Endothelial cell of umbilical vein (primary cell): ENCODE data around the gene ACD. TPM values are rescaled to one million over a fixed set of nuclear protein-coding genes. Genes with fewer than 3 reads are reported as not detected.

Experiments used
- BruUV-seq: library from RNA; stranded (reverse); fragments of 400-500 nt; replicated peaks from 2 replicates; lab custom pipeline; 2021; lab: Mats Ljungman, UMichigan
- CTCF ChIA-PET: fragments of 300-600, 350-600 bp; sonication (Branson Sonifier 250); formaldehyde crosslinking; loops from one replicate; lab custom pipeline; 2021; ENCODE audit warnings: antibody characterized with exemption, inconsistent platforms; lab: Charles Lee
- POLR2A ChIA-PET: fragments of 300-600, 350-600 bp; sonication (Branson Sonifier 250); formaldehyde crosslinking; loops from one replicate; lab custom pipeline; 2021; ENCODE audit warnings: antibody characterized with exemption, inconsistent platforms; lab: Charles Lee
- DNase-seq: peaks from one replicate; pipeline ENCODE4 v3.0.0-alpha.2; 2011; ENCODE audit warnings: low read depth, low spot score
- FAIRE-seq: peaks from 2 replicates; lab custom pipeline; 2011; peaks lifted over from hg19 to GRCh38; lab: Jason Lieb, UNC
- H2AFZ ChIP-seq: 2 replicates; pipeline ENCODE4 v1.6.0; 2012; ENCODE audit warnings: low read depth, low read length, control low read depth, inconsistent platforms
- H3K27ac ChIP-seq: 2 replicates; pipeline ENCODE4 v1.5.1; 2011; ENCODE audit warnings: low read depth, mild to moderate bottlenecking, control low read depth, low read length, moderate library complexity; ENCODE audit not compliant: insufficient read depth
- H3K27me3 ChIP-seq, 2 experiments: 2 replicates each; pipeline versions ENCODE4 v1.6.0 to v1.6.1; 2011; ENCODE audit warnings: low read length in 2 of 2, mixed read lengths in 1 of 2; ENCODE audit not compliant: control insufficient read depth in 2 of 2, insufficient read depth in 2 of 2
- H3K36me3 ChIP-seq, 2 experiments: 2 replicates in 1 of 2; 3 replicates in 1 of 2; pipeline ENCODE4 v1.5.1; 2011; ENCODE audit warnings: low read length in 2 of 2, mild to moderate bottlenecking in 1 of 2, moderate library complexity in 1 of 2; ENCODE audit not compliant: control insufficient read depth in 2 of 2, insufficient read depth in 2 of 2; ENCODE audit errors: extremely low read depth in 1 of 2
- H3K4me1 ChIP-seq: 3 replicates; pipeline ENCODE4 v1.5.1; 2011; ENCODE audit warnings: mild to moderate bottlenecking, low read length; ENCODE audit not compliant: control insufficient read depth, insufficient read depth; ENCODE audit errors: extremely low read depth
- H3K4me2 ChIP-seq: 2 replicates; pipeline ENCODE4 v1.6.1; 2011; ENCODE audit warnings: low read length, control low read depth, mixed read lengths; ENCODE audit not compliant: insufficient read depth
- H3K4me3 ChIP-seq, 3 experiments: fragments of 200-600 bp in 1 of 3; sonication (generic), shearing (Covaris generic) in 1 of 3; replicated peaks in 1 of 3; 2 replicates each; pipeline ENCODE4 v1.5.1; 2011 to 2016; ENCODE audit warnings: control low read depth in 3 of 3, low read length in 3 of 3, mild to moderate bottlenecking in 2 of 3, inconsistent platforms in 1 of 3, low read depth in 1 of 3, moderate library complexity in 1 of 3; ENCODE audit not compliant: insufficient read depth in 1 of 3
- H3K79me2 ChIP-seq: 2 replicates; pipeline ENCODE4 v1.6.0; 2012; ENCODE audit warnings: low read length, inconsistent platforms; ENCODE audit not compliant: control insufficient read depth, insufficient read depth
- H3K9ac ChIP-seq: replicated peaks from 2 replicates; pipeline ENCODE3; 2011; ENCODE audit warnings: low read length, control low read depth; ENCODE audit not compliant: insufficient read depth; ENCODE audit errors: extremely low read depth
- H3K9me1 ChIP-seq: replicated peaks from 3 replicates; pipeline ENCODE4 v1.6.0; 2011; ENCODE audit warnings: mild to moderate bottlenecking, low read length; ENCODE audit not compliant: control insufficient read depth, insufficient read depth; ENCODE audit errors: extremely low read depth
- H3K9me3 ChIP-seq: replicated peaks from 2 replicates; pipeline ENCODE4 v1.5.1; 2012; ENCODE audit warnings: low read length, inconsistent platforms; ENCODE audit not compliant: control insufficient read depth, insufficient read depth
- H4K20me1 ChIP-seq: replicated peaks from 2 replicates; pipeline ENCODE3; 2011; ENCODE audit warnings: mild to moderate bottlenecking, low read length; ENCODE audit not compliant: control insufficient read depth, insufficient read depth; ENCODE audit errors: extremely low read depth
- CTCF ChIP-seq, 2 donors: IDR thresholded peaks; 1 replicate in 1 of 2; 2 replicates in 1 of 2; pipeline ENCODE4 v1.5.1; 2011; ENCODE audit warnings: low read length in 2 of 2, mild to moderate bottlenecking in 2 of 2, moderate library complexity in 2 of 2, control low read depth in 1 of 2, inconsistent platforms in 1 of 2, low read depth in 1 of 2; ENCODE audit not compliant: insufficient read depth in 1 of 2; ENCODE audit errors: extremely low read depth in 1 of 2
- EZH2 ChIP-seq: IDR thresholded peaks from 2 replicates; pipeline ENCODE4 v1.6.1; 2012; ENCODE audit warnings: borderline replicate concordance, low read depth, mild to moderate bottlenecking, moderate library complexity, low read length, inconsistent platforms; ENCODE audit not compliant: severe bottlenecking
- FOS ChIP-seq: IDR thresholded peaks from 2 replicates; pipeline ENCODE4 v1.6.1; 2011; ENCODE audit warnings: mild to moderate bottlenecking, low read length, moderate library complexity, borderline replicate concordance; ENCODE audit not compliant: insufficient read depth
- GATA2 ChIP-seq: IDR thresholded peaks from 2 replicates; pipeline ENCODE4 v1.7.0; 2011; ENCODE audit warnings: low read depth, mild to moderate bottlenecking, moderate library complexity, mixed read lengths, low read length; ENCODE audit not compliant: insufficient read length, insufficient read depth
- JUN ChIP-seq: IDR thresholded peaks from 2 replicates; pipeline ENCODE4 v1.6.1; 2011; ENCODE audit warnings: borderline replicate concordance, low read depth; ENCODE audit not compliant: insufficient read length, insufficient read depth
- MAX ChIP-seq: IDR thresholded peaks from 2 replicates; pipeline ENCODE4 v1.6.1; 2011; ENCODE audit not compliant: insufficient read depth, insufficient read length
- MYC ChIP-seq: IDR thresholded peaks from one replicate; pipeline ENCODE4 v1.6.1; 2011; ENCODE audit warnings: mild to moderate bottlenecking, low read depth, low read length
- POLR2A ChIP-seq: IDR thresholded peaks from 2 replicates; pipeline ENCODE4 v1.6.1; 2012; ENCODE audit warnings: low read depth, mild to moderate bottlenecking, control low read depth, low read length
- POLR2AphosphoS5 ChIP-seq: IDR thresholded peaks from 2 replicates; pipeline ENCODE4 v1.6.1; 2012; ENCODE audit warnings: low read depth, mild to moderate bottlenecking, control low read depth, low read length, moderate library complexity; ENCODE audit not compliant: insufficient read depth
- dilution Hi-C: fragments of 300-500 bp; cut with MboI; formaldehyde crosslinking; loops from one replicate; pipeline ENCODE4 v1.15.0; 2019; ENCODE audit warnings: low sequenced_read_pairs; ENCODE audit not compliant: extremely low pct_ligation_motif_present
- intact Hi-C: fragments of 100-400 bp; cut with micrococcal nuclease; formaldehyde crosslinking; loops from one replicate; pipeline ENCODE4 v1.10.0; 2022
- polyA plus RNA-seq, 4 experiments: library from polyadenylated mRNA; depleted of rRNA in 3 of 4; stranded (reverse) in 3 of 4; unstranded in 1 of 4; fragments of >200 nt; gene quantifications; 2 replicates each; pipeline versions ENCODE4 v1.2.1 to v1.2.3, GENCODE V29; 2011 to 2012; ENCODE audit warnings: missing spikeins in 1 of 4
- total RNA-seq: library from RNA; stranded (reverse); gene quantifications from 2 replicates; pipeline ENCODE4 v1.2.3, GENCODE V29; 2021

The ACD gene
- total and polyA plus RNA-seq, 2 donors (not counting 3 experiments of a cell fraction or from before 2014, with no cell fraction given), result 24.4 to 36.0 TPM

- no TSS peak for BruUV-seq
- no peak for DNase-seq
- Histone ChIP-seq H3K27me3 (no peaks in the 10 kb centered on the region), H3K4me2 (no peak overlapping the region), H3K9me3 (no peaks in the 10 kb centered on the region), H4K20me1 (peaks cover 3% of the 10 kb centered on the region), H2AFZ (no peak overlapping the region), H3K4me3 (no peak overlapping the region), H3K36me3 (peaks cover 3 to 23% of the 10 kb centered on the region in 2 experiments), H3K9ac (no peak overlapping the region), H3K4me1 (peaks cover 17% of the 10 kb centered on the region), H3K79me2 (no peaks in the 10 kb centered on the region), H3K9me1 (no peaks in the 10 kb centered on the region), H3K27ac (no peak overlapping the region)
- intact Hi-C loops, result no loop called here
- TF ChIP-seq EZH2, result no peak
- no peak for TF ChIP-seq POLR2AphosphoS5
- no peak for TF ChIP-seq FOS
- no peak for TF ChIP-seq JUN
- TF ChIP-seq MYC, result no peak
- no peak for TF ChIP-seq CTCF (IDR thresholded peaks at IDR 0.05; ENCODE audit: extremely low read depth in 1 of 2, insufficient read depth in 1 of 2, low read depth in 1 of 2, low read length in 2 of 2)
- TF ChIP-seq POLR2A, result no peak
- no peak for TF ChIP-seq GATA2
- no peak for TF ChIP-seq MAX
- ChIA-PET CTCF (interaction anchor here (0.6 to 4.2 kb wide), 3 partner anchors 7 to 114 kb away, joined by 3 to 22 read pairs (median 5); partner anchors contain the start of gene GFOD2), POLR2A (no interaction called here)
- dilution Hi-C loops, result loop anchor here (25.0 kb wide), 1 partner anchor 232 kb away; no protein-coding TSS in a partner anchor
- no peak for FAIRE-seq
Observed at GRCh38 chr16:67679935-67680897, 20.2 kb upstream of the ACD start.
